HUDEP-2 (cell line): ENCODE data around the gene CCDC77.
"Not testable (repeated sequence)": the region's sequence is repeated elsewhere in the genome, so short reads cannot be mapped to it uniquely, and the experiment has no call there.

Experiments used
- DNase-seq, 76 experiments: peaks; one replicate each; lab custom pipeline; 2025; ENCODE audit not compliant: unreplicated experiment in 76 of 76; lab: John Stamatoyannopoulos, UW

The CCDC77 gene

GRCh38 chr12:401235-402028, at the start of gene CCDC77:
CCDC77 (plus strand) TSS chr12:401644; CDS start chr12:409384, 7,740 bp downstream.
- DNase-seq, result no peak

- DNase-seq, result no peak
Observed at GRCh38 chr12:356276-356988, 45.0 kb upstream of the CCDC77 start.

GRCh38 chr12:359091-359490, 42.4 kb upstream of the CCDC77 start:
- no peak for DNase-seq

- no peak for DNase-seq
Observed at GRCh38 chr12:366820-367219, 34.6 kb upstream of the CCDC77 start.

- DNase-seq, result no peak
Observed at GRCh38 chr12:367972-368371, 33.5 kb upstream of the CCDC77 start.

- not testable (repeated sequence) for DNase-seq
Observed at GRCh38 chr12:370739-371485, 30.5 kb upstream of the CCDC77 start.

- DNase-seq, result no peak
Observed at GRCh38 chr12:386651-387050, 14.8 kb upstream of the CCDC77 start.

GRCh38 chr12:388012-388411, 13.4 kb upstream of the CCDC77 start:
- no peak for DNase-seq

- no peak for DNase-seq
Observed at GRCh38 chr12:388541-389141, 12.8 kb upstream of the CCDC77 start.

GRCh38 chr12:389142-390096, 12.0 kb upstream of the CCDC77 start, which contains the start of gene KDM5A:
KDM5A (minus strand) TSS chr12:389320; CDS start chr12:389091, 229 bp downstream.
- no peak for DNase-seq

GRCh38 chr12:400828-401227, 616 bp upstream of the CCDC77 start:
- no peak for DNase-seq

GRCh38 chr12:402029-402389, 565 bp downstream of the CCDC77 start:
- no peak for DNase-seq

- DNase-seq, result no peak
Observed at GRCh38 chr12:414859-415258, 13.4 kb downstream of the CCDC77 start.

- DNase-seq, result no peak
Observed at GRCh38 chr12:418432-418831, 17.0 kb downstream of the CCDC77 start.

- DNase-seq, result no peak
Observed at GRCh38 chr12:422526-422925, 21.1 kb downstream of the CCDC77 start.

GRCh38 chr12:435737-436136, 34.3 kb downstream of the CCDC77 start:
- DNase-seq, result not testable (repeated sequence)

- peak in 36 of 76 experiments; percentile 1 to 65 (median 24) for DNase-seq
Observed at GRCh38 chr12:442235-442884, 40.9 kb downstream of the CCDC77 start.

GRCh38 chr12:447141-447540, 45.7 kb downstream of the CCDC77 start:
- DNase-seq, result no peak

GRCh38 chr12:449203-449602, 47.8 kb downstream of the CCDC77 start:
- DNase-seq, result no peak
